PC-3 (cell line): ENCODE results near the gene CDH22.

ENCODE experiments used
- CTCF ChIP-seq: fragments of 300-600 bp; sonication (generic); conservative IDR thresholded peaks from 2 replicates; pipeline ENCODE4 v1.5.1; 2017; ENCODE audit warnings: antibody characterized with exemption, low read depth, mild to moderate bottlenecking, low read length
- EZH2 ChIP-seq: fragments of 300-600 bp; sonication (generic); IDR thresholded peaks from one replicate; pipeline ENCODE4 v1.6.1; 2017; ENCODE audit warnings: antibody characterized with exemption, mild to moderate bottlenecking, low read length; ENCODE audit not compliant: unreplicated experiment
- EZH2phosphoT487 ChIP-seq: fragments of 300-600 bp; sonication (generic); IDR thresholded peaks from 2 replicates; pipeline ENCODE4 v1.6.1; 2018; ENCODE audit warnings: mild to moderate bottlenecking, antibody characterized with exemption, low read length, borderline replicate concordance

DNA sequence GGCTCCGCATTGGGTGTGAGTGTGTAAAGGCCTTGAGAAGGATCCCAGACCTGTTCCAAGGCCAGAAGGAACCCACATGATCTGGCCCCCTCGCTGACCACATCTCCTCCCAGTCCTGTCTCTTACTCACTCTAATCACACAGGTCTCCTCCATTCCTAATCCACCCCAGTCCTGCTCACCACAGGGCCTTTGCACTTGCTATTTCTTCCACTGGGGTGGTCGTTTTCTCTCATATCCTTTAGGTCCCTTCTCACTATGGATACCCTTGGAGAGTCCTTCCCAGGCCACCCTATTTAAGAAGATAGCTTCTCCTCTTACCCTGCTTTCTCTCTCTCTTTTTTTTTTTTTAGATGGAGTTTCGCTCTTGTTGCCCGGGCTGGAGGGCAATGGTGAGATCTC lies 124.5 kb downstream of the CDH22 start:
- no peak for TF ChIP-seq CTCF
- TF ChIP-seq EZH2 = no peak
- TF ChIP-seq EZH2phosphoT487 = no peak
